ENCODE results near the gene KRTAP16-1. TPM values are rescaled to one million over a fixed set of nuclear protein-coding genes. Genes with fewer than 3 reads are reported as not detected.
"Not testable (repeated sequence)": the region's sequence is repeated elsewhere in the genome, so short reads cannot be mapped to it uniquely, and the experiment has no call there.

Gene KRTAP16-1
- total RNA-seq, 1 donor from 2014 or later = not detected

- Mint-ChIP-seq H3K4me1 (no peaks in the 10 kb centered on the region), H3K27me3 (peaks cover 18% of the 10 kb centered on the region), H3K27ac (no peak overlapping the region), H3K36me3 (ENCODE audit: low read depth) (no peaks in the 10 kb centered on the region), H3K4me3 (no peak overlapping the region), H3K9me3 (peaks cover 2% of the 10 kb centered on the region)
- intact Hi-C loops (cut with micrococcal nuclease) = no loop called here
- no peak for TF ChIP-seq CTCF (IDR thresholded peaks at IDR 0.05)
- no peak for DNase-seq
- POLR2A ChIA-PET = no interaction called here
- CTCF ChIA-PET = no interaction called here
- no peak for ATAC-seq (ENCODE audit: low read depth)
Observed at GRCh38 chr17:41347869-41348760, 39.0 kb upstream of the KRTAP16-1 start.

- CTCF ChIA-PET; DNase-seq; POLR2A ChIA-PET; intact Hi-C loops (cut with micrococcal nuclease); H3K27ac Mint-ChIP-seq; ATAC-seq (ENCODE audit: low read depth); H3K36me3 Mint-ChIP-seq (ENCODE audit: low read depth); H3K4me3 Mint-ChIP-seq; H3K4me1 Mint-ChIP-seq: not testable (repeated sequence)
- H3K27me3 Mint-ChIP-seq = peaks cover 11% of the 10 kb centered on the region
- H3K9me3 Mint-ChIP-seq = peaks cover 14% of the 10 kb centered on the region
Observed at GRCh38 chr17:41346421-41346820, 37.3 kb upstream of the KRTAP16-1 start.

- Mint-ChIP-seq H3K27me3 (peaks cover 11% of the 10 kb centered on the region), H3K27ac (no peak overlapping the region), H3K9me3 (peaks cover 14% of the 10 kb centered on the region), H3K4me1 (no peaks in the 10 kb centered on the region), H3K4me3 (no peak overlapping the region), H3K36me3 (ENCODE audit: low read depth) (no peaks in the 10 kb centered on the region)
- no peak for TF ChIP-seq CTCF (IDR thresholded peaks at IDR 0.05)
- DNase-seq = no peak
- POLR2A ChIA-PET = no interaction called here
- intact Hi-C loops (cut with micrococcal nuclease) = no loop called here
- ATAC-seq (ENCODE audit: low read depth) = no peak
- CTCF ChIA-PET = no interaction called here
Observed at GRCh38 chr17:41345992-41346391, 36.9 kb upstream of the KRTAP16-1 start.

- ATAC-seq (ENCODE audit: low read depth) (no peak), DNase-seq (no peak)
- ChIA-PET CTCF (no interaction called here), POLR2A (no interaction called here)
- intact Hi-C loops (cut with micrococcal nuclease) = no loop called here
- Mint-ChIP-seq H3K4me3 (no peak overlapping the region), H3K4me1 (peaks cover 9% of the 10 kb centered on the region), H3K9me3 (peaks cover 14% of the 10 kb centered on the region), H3K27ac (no peak overlapping the region), H3K27me3 (peaks cover 10% of the 10 kb centered on the region), H3K36me3 (ENCODE audit: low read depth) (no peaks in the 10 kb centered on the region)
- TF ChIP-seq CTCF (IDR thresholded peaks at IDR 0.05) = no peak
Observed at GRCh38 chr17:41343029-41343428, 33.9 kb upstream of the KRTAP16-1 start.

GRCh38 chr17:41340934-41341861 is 32.1 kb upstream of the KRTAP16-1 start:
- ATAC-seq (ENCODE audit: low read depth) = no peak
- Mint-ChIP-seq H3K36me3 (ENCODE audit: low read depth) (no peaks in the 10 kb centered on the region), H3K9me3 (peaks cover 14% of the 10 kb centered on the region), H3K27ac (no peak overlapping the region), H3K4me1 (peaks cover 9% of the 10 kb centered on the region), H3K27me3 (peaks cover 10% of the 10 kb centered on the region), H3K4me3 (no peak overlapping the region)
- intact Hi-C loops (cut with micrococcal nuclease) = no loop called here
- CTCF ChIA-PET = no interaction called here
- no peak for DNase-seq
- no peak for TF ChIP-seq CTCF (IDR thresholded peaks at IDR 0.05)
- POLR2A ChIA-PET = no interaction called here
